22Rv1 (cell line): ENCODE measurements around the gene NTRK3.

ENCODE experiments used
- H3K27ac ChIP-seq: fragments of 450-650 bp; 2 replicates; pipeline ENCODE4 v1.5.1; 2017
- ZFX ChIP-seq: fragments of 450-650 bp; IDR thresholded peaks from 2 replicates; pipeline ENCODE4 v1.6.1; 2017; ENCODE audit warnings: antibody characterized with exemption, borderline replicate concordance
- TF ChIP-seq, protein P1 (sequence below): fragments of 450-650 bp; IDR thresholded peaks from 2 replicates; pipeline ENCODE4 v1.5.1; 2017; ENCODE audit warnings: mild to moderate bottlenecking

Gene NTRK3

DNA sequence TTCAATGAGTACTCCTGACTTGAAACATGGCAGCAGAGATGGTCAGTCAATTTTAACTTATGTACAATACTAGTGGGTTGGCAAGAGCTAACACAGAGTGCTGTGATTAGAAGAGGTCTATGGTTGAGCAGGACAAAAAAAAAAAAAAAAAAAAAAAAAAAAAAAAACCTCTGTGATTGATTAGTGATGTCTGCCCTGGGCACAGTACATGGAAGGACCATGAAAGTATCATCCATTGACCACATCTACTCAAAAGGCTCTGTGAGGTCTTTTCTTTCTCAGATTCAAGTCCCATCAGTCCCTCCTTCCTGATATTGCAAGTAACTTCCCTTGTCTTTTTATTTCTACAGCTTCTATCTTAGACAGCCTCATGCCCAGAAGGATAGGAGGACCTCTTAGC lies 59.6 kb downstream of the NTRK3 start:
- no peak overlapping the region for H3K27ac ChIP-seq
- TF ChIP-seq ZFX, result no peak

DNA sequence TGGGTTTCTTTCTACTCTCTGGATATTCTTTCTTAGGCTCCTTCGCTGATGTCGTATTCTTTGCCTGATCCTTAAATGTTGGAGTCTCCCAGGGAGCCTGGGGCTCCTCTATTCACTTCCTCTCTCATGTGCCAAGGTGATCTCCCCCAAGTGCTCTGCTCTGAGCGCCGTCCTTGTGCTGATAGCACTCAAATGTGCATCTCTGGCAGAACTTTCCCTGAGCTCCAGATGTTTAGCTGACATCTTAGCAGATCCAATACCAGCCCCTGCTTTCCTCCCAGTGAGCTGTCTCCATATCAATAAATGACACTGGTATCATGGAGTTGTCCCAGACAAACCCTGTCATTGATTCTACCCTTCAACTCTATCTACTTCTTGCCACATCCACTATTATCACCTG lies 62.4 kb downstream of the NTRK3 start:
- H3K27ac ChIP-seq, result no peak overlapping the region
- TF ChIP-seq ZFX, result no peak
- TF ChIP-seq, protein P1, sequence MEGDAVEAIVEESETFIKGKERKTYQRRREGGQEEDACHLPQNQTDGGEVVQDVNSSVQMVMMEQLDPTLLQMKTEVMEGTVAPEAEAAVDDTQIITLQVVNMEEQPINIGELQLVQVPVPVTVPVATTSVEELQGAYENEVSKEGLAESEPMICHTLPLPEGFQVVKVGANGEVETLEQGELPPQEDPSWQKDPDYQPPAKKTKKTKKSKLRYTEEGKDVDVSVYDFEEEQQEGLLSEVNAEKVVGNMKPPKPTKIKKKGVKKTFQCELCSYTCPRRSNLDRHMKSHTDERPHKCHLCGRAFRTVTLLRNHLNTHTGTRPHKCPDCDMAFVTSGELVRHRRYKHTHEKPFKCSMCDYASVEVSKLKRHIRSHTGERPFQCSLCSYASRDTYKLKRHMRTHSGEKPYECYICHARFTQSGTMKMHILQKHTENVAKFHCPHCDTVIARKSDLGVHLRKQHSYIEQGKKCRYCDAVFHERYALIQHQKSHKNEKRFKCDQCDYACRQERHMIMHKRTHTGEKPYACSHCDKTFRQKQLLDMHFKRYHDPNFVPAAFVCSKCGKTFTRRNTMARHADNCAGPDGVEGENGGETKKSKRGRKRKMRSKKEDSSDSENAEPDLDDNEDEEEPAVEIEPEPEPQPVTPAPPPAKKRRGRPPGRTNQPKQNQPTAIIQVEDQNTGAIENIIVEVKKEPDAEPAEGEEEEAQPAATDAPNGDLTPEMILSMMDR, result no peak

DNA sequence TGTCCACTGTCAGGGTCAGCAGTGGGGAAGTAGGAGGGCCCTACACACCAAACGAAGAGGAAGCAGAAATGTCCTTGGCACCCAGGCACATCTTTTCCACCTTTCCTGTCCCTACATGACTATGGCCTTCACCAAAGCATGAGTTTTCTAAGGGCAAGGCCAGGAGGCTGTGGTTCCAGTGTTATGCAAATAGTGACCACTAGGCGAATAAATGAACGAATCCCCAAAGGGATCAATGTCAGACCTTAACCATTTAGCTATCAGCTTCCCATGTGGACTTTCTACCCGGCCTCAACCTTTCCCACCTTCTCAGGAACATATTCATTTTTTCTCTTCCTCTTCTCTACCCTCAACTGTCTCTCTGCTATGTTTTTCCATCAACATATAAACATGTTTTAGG lies 63.1 kb downstream of the NTRK3 start:
- no peak for TF ChIP-seq ZFX
- TF ChIP-seq, protein P1, result peak; percentile 13; the same call in 1 of the 2 replicates
- no peak overlapping the region for H3K27ac ChIP-seq

DNA sequence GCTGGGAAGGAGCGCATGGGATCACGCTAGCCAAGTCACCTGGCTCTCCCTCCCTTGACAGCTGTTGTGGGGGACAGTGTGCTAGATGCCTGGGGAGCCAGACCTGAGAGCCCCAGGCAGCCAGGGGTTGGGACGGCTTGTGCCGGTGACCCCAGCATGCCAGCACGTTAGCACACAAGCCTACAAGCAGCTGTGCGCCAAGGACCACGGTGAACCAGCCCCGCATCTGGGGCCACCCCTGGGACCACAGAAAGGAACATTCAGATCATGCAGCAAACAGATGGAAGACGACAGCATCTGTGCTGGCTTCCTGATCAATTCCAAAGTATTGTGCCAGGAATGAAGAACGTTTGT lies 64.8 kb downstream of the NTRK3 start:
- TF ChIP-seq ZFX, result no peak
- TF ChIP-seq, protein P1, result no peak
- H3K27ac ChIP-seq, result no peak overlapping the region

DNA sequence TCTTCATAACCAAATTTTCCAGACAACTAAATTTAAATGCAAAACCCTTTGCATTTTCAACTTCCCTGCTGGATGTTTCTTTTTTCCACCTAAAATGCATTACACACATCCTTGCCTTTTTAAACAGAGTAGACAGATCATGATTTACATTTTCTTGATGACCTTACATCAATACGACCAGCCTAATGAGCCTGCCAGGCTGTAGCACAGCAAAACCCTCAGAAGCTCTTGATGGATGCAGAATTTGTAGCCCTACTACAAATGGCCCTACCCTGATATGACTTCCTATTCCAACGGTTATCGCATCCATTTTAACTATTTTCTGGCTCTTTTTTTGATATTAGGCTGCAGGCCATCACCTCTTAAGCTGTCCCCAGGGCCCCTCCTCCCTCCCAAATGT lies 66.3 kb downstream of the NTRK3 start:
- no peak overlapping the region for H3K27ac ChIP-seq
- TF ChIP-seq, protein P1, result no peak
- TF ChIP-seq ZFX, result no peak

DNA sequence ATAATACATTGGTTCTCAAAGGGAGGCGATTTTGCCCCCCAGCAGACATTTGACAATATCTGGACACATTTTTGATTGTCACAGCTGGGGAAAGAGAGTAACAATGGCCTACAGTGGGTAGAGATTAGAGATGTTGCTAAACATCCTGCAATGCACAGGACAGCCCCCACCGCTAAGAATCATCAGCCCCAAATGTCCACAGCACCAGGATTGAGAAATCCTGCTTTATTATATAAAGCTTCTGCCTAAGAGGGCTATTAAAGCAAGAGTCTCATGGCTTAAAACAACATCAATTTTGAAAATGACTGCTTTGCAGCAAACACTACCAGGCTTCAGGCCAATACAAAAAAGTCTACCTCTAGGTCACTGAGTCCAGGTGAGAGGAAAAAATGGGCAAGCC lies 68.2 kb downstream of the NTRK3 start:
- TF ChIP-seq, protein P1, result no peak
- no peak for TF ChIP-seq ZFX
- no peak overlapping the region for H3K27ac ChIP-seq

DNA sequence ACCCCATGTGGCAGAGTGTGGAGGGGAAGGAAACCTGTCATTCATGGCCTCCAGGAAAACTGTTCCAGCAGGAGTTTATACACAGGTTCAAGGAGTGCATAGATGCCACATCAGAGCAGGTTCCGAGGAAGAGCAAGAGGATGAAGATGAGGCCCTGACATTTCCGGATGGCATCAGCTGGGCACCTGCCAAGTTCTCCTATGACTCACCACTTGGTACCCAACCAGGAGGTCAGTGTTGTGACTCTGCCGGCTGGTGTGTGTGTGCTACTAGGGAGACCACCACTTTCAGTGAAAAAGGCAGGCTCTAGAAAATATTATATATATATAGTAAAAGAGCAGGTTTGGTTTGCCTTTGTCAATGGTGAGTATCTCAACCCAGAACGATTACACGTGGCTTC lies 69.3 kb downstream of the NTRK3 start:
- no peak for TF ChIP-seq ZFX
- TF ChIP-seq, protein P1, result no peak
- H3K27ac ChIP-seq, result no peak overlapping the region

DNA sequence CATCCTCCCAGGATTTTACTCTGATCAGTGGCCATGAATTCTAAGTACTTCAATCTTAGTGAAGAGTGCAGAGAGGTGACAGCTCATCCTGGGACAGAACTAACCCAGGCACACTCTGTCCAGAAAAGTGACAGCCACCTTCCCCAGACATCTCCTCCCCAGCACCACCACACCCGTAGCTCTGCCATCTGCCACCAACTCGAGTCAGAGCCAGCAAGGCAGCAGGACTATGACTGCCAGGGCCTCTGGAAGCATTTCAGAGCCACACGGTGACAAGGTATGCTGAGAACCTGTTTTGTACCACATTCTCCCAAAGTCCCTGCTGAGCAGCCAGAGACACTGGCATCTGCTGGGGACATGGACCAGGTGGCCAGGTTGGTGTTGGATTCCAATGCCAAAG lies 71.0 kb downstream of the NTRK3 start:
- H3K27ac ChIP-seq, result no peak overlapping the region
- TF ChIP-seq ZFX, result no peak
- TF ChIP-seq, protein P1, result no peak
